Measurements from ENCODE around the gene CDC42EP3.

Gene CDC42EP3

GRCh38 chr2:37656512-37657423 lies 14.7 kb downstream of the CDC42EP3 start:
- DNase-seq (ENCODE audit: low read depth in 2 of 2): no peak

GRCh38 chr2:37654932-37655841 lies 16.3 kb downstream of the CDC42EP3 start:
- DNase-seq (ENCODE audit: low read depth in 2 of 2): no peak

GRCh38 chr2:37654419-37654818 lies 17.0 kb downstream of the CDC42EP3 start:
- no peak for DNase-seq (ENCODE audit: low read depth in 2 of 2)

GRCh38 chr2:37653805-37654378 lies 17.6 kb downstream of the CDC42EP3 start:
- DNase-seq (ENCODE audit: low read depth in 2 of 2): no peak

GRCh38 chr2:37653093-37653492 lies 18.3 kb downstream of the CDC42EP3 start:
- no peak for DNase-seq (ENCODE audit: low read depth in 2 of 2)

- DNase-seq (ENCODE audit: low read depth in 2 of 2): no peak
Measured at GRCh38 chr2:37652199-37652640, 19.2 kb downstream of the CDC42EP3 start.

- DNase-seq (ENCODE audit: low read depth in 2 of 2): no peak
Measured at GRCh38 chr2:37650548-37651093, 20.8 kb downstream of the CDC42EP3 start.

GRCh38 chr2:37649518-37649917 lies 21.9 kb downstream of the CDC42EP3 start:
- no peak for DNase-seq (ENCODE audit: low read depth in 2 of 2)

- DNase-seq (ENCODE audit: low read depth in 2 of 2): no peak
Measured at GRCh38 chr2:37648331-37649011, 23.0 kb downstream of the CDC42EP3 start.

GRCh38 chr2:37647971-37648330 lies 23.5 kb downstream of the CDC42EP3 start:
- no peak for DNase-seq (ENCODE audit: low read depth in 2 of 2)

GRCh38 chr2:37645836-37646235 lies 25.6 kb downstream of the CDC42EP3 start:
- DNase-seq (ENCODE audit: low read depth in 2 of 2): no peak

GRCh38 chr2:37645362-37645761 lies 26.1 kb downstream of the CDC42EP3 start:
- no peak for DNase-seq (ENCODE audit: low read depth in 2 of 2)

GRCh38 chr2:37644191-37644590 lies 27.3 kb downstream of the CDC42EP3 start:
- DNase-seq (ENCODE audit: low read depth in 2 of 2): no peak

- no peak for DNase-seq (ENCODE audit: low read depth in 2 of 2)
Measured at GRCh38 chr2:37643730-37644078, 27.7 kb downstream of the CDC42EP3 start.

GRCh38 chr2:37642907-37643729 lies 28.3 kb downstream of the CDC42EP3 start:
- no peak for DNase-seq (ENCODE audit: low read depth in 2 of 2)

- DNase-seq (ENCODE audit: low read depth in 2 of 2): no peak
Measured at GRCh38 chr2:37641582-37642171, 29.8 kb downstream of the CDC42EP3 start.

- no peak for DNase-seq (ENCODE audit: low read depth in 2 of 2)
Measured at GRCh38 chr2:37639631-37640030, 31.8 kb downstream of the CDC42EP3 start.

GRCh38 chr2:37638973-37639372 lies 32.5 kb downstream of the CDC42EP3 start:
- no peak for DNase-seq (ENCODE audit: low read depth in 2 of 2)

- DNase-seq (ENCODE audit: low read depth in 2 of 2): no peak
Measured at GRCh38 chr2:37637985-37638384, 33.5 kb downstream of the CDC42EP3 start.

- DNase-seq (ENCODE audit: low read depth in 2 of 2): no peak
Measured at GRCh38 chr2:37637190-37637860, 34.1 kb downstream of the CDC42EP3 start.
